Muscle layer of duodenum (tissue), 2 donors: ENCODE results near the gene CCDC90B.

Source experiments
- H3K27ac ChIP-seq: one replicate; pipeline ENCODE4 v1.7.0; 2013; ENCODE audit warnings: mild to moderate bottlenecking, low read length
- H3K27me3 ChIP-seq: one replicate; pipeline ENCODE4 v1.7.0; 2013; ENCODE audit warnings: low read depth, mild to moderate bottlenecking, control low read depth, low read length
- H3K36me3 ChIP-seq, 2 donors: one replicate each; pipeline ENCODE4 v1.7.0; 2013; ENCODE audit warnings: low read length in 2 of 2, control low read depth in 1 of 2, mild to moderate bottlenecking in 1 of 2; ENCODE audit not compliant: insufficient read depth in 2 of 2, control insufficient read depth in 1 of 2
- H3K4me1 ChIP-seq, 2 donors: one replicate each; pipeline ENCODE4 v1.7.0; 2013; ENCODE audit warnings: low read length in 2 of 2, mild to moderate bottlenecking in 2 of 2, control low read depth in 1 of 2, moderate library complexity in 1 of 2; ENCODE audit not compliant: insufficient read depth in 2 of 2, control insufficient read depth in 1 of 2
- H3K4me3 ChIP-seq, 2 donors: one replicate each; pipeline ENCODE4 v1.7.0; 2013; ENCODE audit warnings: low read length in 2 of 2, low read depth in 1 of 2, mild to moderate bottlenecking in 1 of 2
- H3K9me3 ChIP-seq, 2 donors: one replicate each; pipeline ENCODE4 v1.7.0; 2013; ENCODE audit warnings: low read length in 2 of 2, control low read depth in 1 of 2, mild to moderate bottlenecking in 1 of 2; ENCODE audit not compliant: control insufficient read depth in 1 of 2
- donor health status: healthy.

CCDC90B gene

DNA sequence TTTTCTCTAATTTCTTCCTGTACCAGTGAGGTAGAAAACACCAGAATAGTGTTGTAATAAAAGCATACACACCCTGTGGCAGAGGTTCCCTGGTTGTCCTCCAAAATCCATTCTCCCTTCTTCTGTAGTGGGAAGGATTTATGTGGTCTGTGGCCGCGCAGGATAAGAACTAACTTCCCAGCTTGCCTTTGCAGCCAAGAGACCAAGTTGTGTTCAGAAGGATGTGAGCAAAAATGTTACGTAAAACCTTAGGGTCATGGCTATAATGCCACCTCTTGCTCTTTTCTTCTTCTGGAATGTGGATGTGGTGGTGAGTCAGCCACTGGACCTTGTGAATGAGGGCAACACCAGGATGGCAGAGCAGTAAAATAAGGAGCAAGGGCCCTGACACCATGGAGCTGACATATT lies 28.4 kb downstream of the CCDC90B start:
- H3K4me3 ChIP-seq = no peak overlapping the region
- H3K27ac ChIP-seq = no peak overlapping the region
- no peaks in the 10 kb centered on the region for H3K27me3 ChIP-seq
- peaks cover 15 to 24% of the 10 kb centered on the region in 2 donors for H3K36me3 ChIP-seq
- H3K4me1 ChIP-seq = no peaks in the 10 kb centered on the region
- no peaks in the 10 kb centered on the region for H3K9me3 ChIP-seq

GRCh38 chr11:83256602-83257340 lies 29.4 kb downstream of the CCDC90B start:
- Histone ChIP-seq H3K4me3 (no peak overlapping the region), H3K36me3 (peaks cover 14 to 19% of the 10 kb centered on the region in 2 donors), H3K27ac (no peak overlapping the region), H3K4me1 (no peaks in the 10 kb centered on the region), H3K9me3 (no peaks in the 10 kb centered on the region), H3K27me3 (no peaks in the 10 kb centered on the region)

DNA sequence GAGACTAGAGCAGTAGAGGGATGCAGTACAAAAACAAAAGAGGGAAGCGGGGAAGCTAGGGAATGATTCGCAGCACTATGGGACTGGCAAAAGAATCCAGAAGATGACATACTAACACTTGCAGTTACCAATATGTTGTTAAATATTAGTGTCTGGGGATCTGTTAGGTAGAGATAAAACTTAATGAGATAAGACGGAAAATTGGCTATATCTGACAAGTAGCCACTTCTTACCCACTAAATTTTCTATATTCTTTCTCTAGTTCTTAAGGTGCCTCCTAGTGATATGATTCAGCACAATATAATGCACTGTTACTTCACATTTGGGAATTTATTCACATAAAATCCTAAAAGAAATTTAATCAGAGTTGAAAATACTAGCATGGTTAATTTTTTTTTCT lies 30.8 kb downstream of the CCDC90B start:
- Histone ChIP-seq H3K27ac (no peak overlapping the region), H3K4me3 (no peak overlapping the region), H3K36me3 (peaks cover 14 to 16% of the 10 kb centered on the region in 2 donors), H3K4me1 (no peaks in the 10 kb centered on the region), H3K9me3 (no peaks in the 10 kb centered on the region), H3K27me3 (no peaks in the 10 kb centered on the region)

GRCh38 chr11:83252941-83253340 lies 33.2 kb downstream of the CCDC90B start:
- Histone ChIP-seq H3K4me3 (no peak overlapping the region), H3K4me1 (no peaks in the 10 kb centered on the region), H3K27ac (no peak overlapping the region), H3K36me3 (peaks cover 5 to 7% of the 10 kb centered on the region in 2 donors), H3K9me3 (no peaks in the 10 kb centered on the region), H3K27me3 (no peaks in the 10 kb centered on the region)

GRCh38 chr11:83252266-83252665 lies 33.9 kb downstream of the CCDC90B start:
- no peaks in the 10 kb centered on the region for H3K4me1 ChIP-seq
- peaks cover 0 to 3% of the 10 kb centered on the region in 2 donors for H3K36me3 ChIP-seq
- H3K27me3 ChIP-seq = no peaks in the 10 kb centered on the region
- no peak overlapping the region for H3K4me3 ChIP-seq
- no peak overlapping the region for H3K27ac ChIP-seq
- no peaks in the 10 kb centered on the region for H3K9me3 ChIP-seq

- Histone ChIP-seq H3K4me3 (no peak overlapping the region), H3K27me3 (no peaks in the 10 kb centered on the region), H3K4me1 (no peaks in the 10 kb centered on the region), H3K27ac (no peak overlapping the region), H3K9me3 (no peaks in the 10 kb centered on the region), H3K36me3 (peaks cover 3 to 6% of the 10 kb centered on the region in 2 donors)
Measured at GRCh38 chr11:83249972-83250593, 36.1 kb downstream of the CCDC90B start.

GRCh38 chr11:83249445-83249844 lies 36.7 kb downstream of the CCDC90B start:
- Histone ChIP-seq H3K27me3 (no peaks in the 10 kb centered on the region), H3K27ac (no peak overlapping the region), H3K4me1 (no peaks in the 10 kb centered on the region), H3K36me3 (peaks cover 3 to 6% of the 10 kb centered on the region in 2 donors), H3K9me3 (no peaks in the 10 kb centered on the region), H3K4me3 (no peak overlapping the region)

GRCh38 chr11:83241291-83241946 lies 44.7 kb downstream of the CCDC90B start:
- no peaks in the 10 kb centered on the region for H3K4me1 ChIP-seq
- no peak overlapping the region for H3K4me3 ChIP-seq
- H3K27me3 ChIP-seq = no peaks in the 10 kb centered on the region
- peaks cover 0 to 6% of the 10 kb centered on the region in 2 donors for H3K36me3 ChIP-seq
- H3K9me3 ChIP-seq = no peaks in the 10 kb centered on the region
- no peak overlapping the region for H3K27ac ChIP-seq

GRCh38 chr11:83238111-83238510 lies 48.1 kb downstream of the CCDC90B start:
- Histone ChIP-seq H3K9me3 (no peaks in the 10 kb centered on the region), H3K4me3 (no peak overlapping the region), H3K27me3 (no peaks in the 10 kb centered on the region), H3K4me1 (no peaks in the 10 kb centered on the region), H3K36me3 (no peaks in the 10 kb centered on the region), H3K27ac (no peak overlapping the region)

DNA sequence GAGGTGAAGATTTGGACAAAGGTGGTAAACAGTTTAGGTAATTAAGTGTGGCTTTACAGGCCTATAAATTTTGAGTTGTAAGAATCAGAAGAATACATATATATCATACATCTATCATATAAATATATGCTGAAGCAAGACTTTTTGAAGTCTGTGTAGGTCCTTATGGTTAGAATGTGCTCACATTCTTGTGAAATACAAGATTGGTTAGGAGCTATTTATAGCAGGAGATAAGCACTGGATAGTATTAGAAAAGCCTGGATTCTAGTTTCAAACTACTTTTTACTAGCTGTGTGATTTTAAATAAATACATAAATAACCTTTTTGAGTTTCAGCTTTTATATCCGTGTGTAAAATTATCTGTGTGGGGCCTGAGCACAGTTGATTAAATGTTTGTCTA lies 50.3 kb downstream of the CCDC90B start:
- no peaks in the 10 kb centered on the region for H3K27me3 ChIP-seq
- no peaks in the 10 kb centered on the region for H3K36me3 ChIP-seq
- H3K4me3 ChIP-seq = no peak overlapping the region
- no peaks in the 10 kb centered on the region for H3K4me1 ChIP-seq
- H3K27ac ChIP-seq = no peak overlapping the region
- H3K9me3 ChIP-seq = no peaks in the 10 kb centered on the region

DNA sequence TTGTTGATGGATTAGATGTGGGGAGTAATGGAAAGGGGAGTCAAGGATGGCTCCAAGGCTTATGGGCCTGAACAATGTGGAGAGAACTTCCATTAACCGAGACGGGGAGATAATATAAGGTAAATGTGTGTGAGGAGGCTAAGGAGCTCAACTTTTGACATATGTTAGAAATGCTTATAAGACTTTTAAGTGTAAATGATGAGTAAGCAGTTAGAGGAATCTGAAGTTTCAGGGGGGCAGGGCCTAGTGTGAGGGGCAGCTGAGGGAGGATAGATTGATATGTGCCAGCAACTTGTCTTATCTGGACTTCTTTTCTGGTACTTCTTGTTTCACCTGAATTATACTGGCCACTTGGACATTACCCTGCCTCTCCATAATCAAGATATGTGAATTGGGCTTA lies 62.7 kb downstream of the CCDC90B start:
- Histone ChIP-seq H3K4me3 (no peak overlapping the region), H3K9me3 (no peaks in the 10 kb centered on the region), H3K27me3 (no peaks in the 10 kb centered on the region), H3K27ac (no peak overlapping the region), H3K4me1 (no peaks in the 10 kb centered on the region), H3K36me3 (no peaks in the 10 kb centered on the region)
